Lung (tissue), 12 donors: ENCODE measurements around the gene RTBDN. TPM values are rescaled to one million over a fixed set of nuclear protein-coding genes. Genes with fewer than 3 reads are reported as not detected.
"Not testable (repeated sequence)": the region's sequence is repeated elsewhere in the genome, so short reads cannot be mapped to it uniquely, and the experiment has no call there.

ENCODE experiments used
- ATAC-seq: fragments of 200-7000 bp; cut with Tn5 transposase; one replicate; pipeline ENCODE4 v1.9.1; 2020; ENCODE audit warnings: moderate number of reproducible peaks; ENCODE audit not compliant: insufficient read depth, low FRiP score
- DNase-seq, 3 donors: peaks; one replicate each; pipeline ENCODE4 v3.0.0-alpha.2; 2013 to 2017
- H3K27ac ChIP-seq, 2 donors: one replicate each; pipeline ENCODE4 v1.5.1; 2013; ENCODE audit warnings: mild to moderate bottlenecking in 2 of 2, moderate library complexity in 2 of 2, control low read depth in 1 of 2, inconsistent platforms in 1 of 2, low read depth in 1 of 2, low read length in 1 of 2
- H3K27me3 ChIP-seq, 3 donors: one replicate each; pipeline ENCODE4 v1.5.1; 2013; ENCODE audit warnings: low read length in 2 of 3; ENCODE audit not compliant: control insufficient read depth in 3 of 3, insufficient read depth in 3 of 3
- H3K36me3 ChIP-seq, 4 donors: one replicate each; pipeline ENCODE4 v1.5.1; 2013; ENCODE audit warnings: low read length in 4 of 4, mild to moderate bottlenecking in 1 of 4, moderate library complexity in 1 of 4; ENCODE audit not compliant: control insufficient read depth in 4 of 4, insufficient read depth in 4 of 4
- H3K4me1 ChIP-seq, 5 donors: one replicate each; pipeline ENCODE4 v1.5.1; 2013; ENCODE audit warnings: low read length in 5 of 5, mild to moderate bottlenecking in 2 of 5, moderate library complexity in 1 of 5; ENCODE audit not compliant: control insufficient read depth in 5 of 5, insufficient read depth in 5 of 5
- H3K4me3 ChIP-seq: one replicate; pipeline ENCODE4 v1.5.1; 2013; ENCODE audit warnings: mild to moderate bottlenecking, control low read depth, moderate library complexity
- H3K9ac ChIP-seq, 2 donors: one replicate each; pipeline ENCODE4 v1.5.1; 2013; ENCODE audit warnings: low read length in 2 of 2, control low read depth in 1 of 2; ENCODE audit not compliant: insufficient read depth in 1 of 2
- H3K9me3 ChIP-seq, 4 donors: one replicate each; pipeline ENCODE4 v1.5.1; 2013; ENCODE audit warnings: low read length in 3 of 4, mild to moderate bottlenecking in 1 of 4, moderate library complexity in 1 of 4; ENCODE audit not compliant: control insufficient read depth in 4 of 4, insufficient read depth in 3 of 4
- CTCF ChIP-seq: IDR thresholded peaks from 2 replicates; pipeline ENCODE4 v1.5.1; 2012; ENCODE audit warnings: mild to moderate bottlenecking; ENCODE audit errors: control extremely low read depth, extremely low read depth
- WGBS, 2 donors: extraction: QIAGEN DNeasy Blood & Tissue Kit; methylation state at CpG; one replicate each; pipeline ENCODE4 v1.1.7; 2013; 5-methylcytosine and 5-hydroxymethylcytosine counted together
- polyA plus RNA-seq, 2 donors: library from polyadenylated mRNA; stranded (reverse); fragments of 200-250 nt; gene quantifications; one replicate each; pipeline ENCODE4 v1.2.1, GENCODE V29; 2013
- total RNA-seq, 2 donors: library from RNA; depleted of rRNA in 1 of 2; stranded (reverse); fragments of >200 nt in 1 of 2; gene quantifications; one replicate each; pipeline ENCODE4 v1.2.1, GENCODE V29; 2014 to 2021
- donor health status: control.
- donor health status: control.
- donor health status: Bipolar disorder and iron deficiency.
- donor health status: healthy.
- donor health status: DM: yes; HTN: yes; CAD: no.

The RTBDN gene
- total and polyA plus RNA-seq, 4 donors: not detected

GRCh38 chr19:12847159-12848139 is 13.1 kb upstream of the RTBDN start:
- WGBS, 2 donors: 10 to 11% methylated on average over 68 to 69 of the region's 69 CpGs
- ATAC-seq: peak; percentile 95
- peak; percentile 98 for TF ChIP-seq CTCF
- peak; percentile 83 to 88 (median 85) for DNase-seq
- H3K9me3 ChIP-seq: peaks cover 0 to 3% (median 0%) of the 10 kb centered on the region in 4 donors
- H3K4me3 ChIP-seq: no peak overlapping the region
- H3K9ac ChIP-seq: no peak overlapping the region
- no peaks in the 10 kb centered on the region for H3K36me3 ChIP-seq
- peaks cover 0 to 6% (median 5%) of the 10 kb centered on the region in 3 donors for H3K27me3 ChIP-seq
- no peak overlapping the region for H3K27ac ChIP-seq
- peaks cover 0 to 5% (median 0%) of the 10 kb centered on the region in 5 donors for H3K4me1 ChIP-seq

GRCh38 chr19:12846613-12847012 is 12.2 kb upstream of the RTBDN start:
- H3K4me1 ChIP-seq, H3K9ac ChIP-seq, H3K4me3 ChIP-seq, H3K27ac ChIP-seq, H3K36me3 ChIP-seq, DNase-seq, H3K9me3 ChIP-seq, ATAC-seq: not testable (repeated sequence)
- peaks cover 0 to 13% (median 7%) of the 10 kb centered on the region in 3 donors for H3K27me3 ChIP-seq
- WGBS, 2 donors: 79 to 86% methylated on average over 7 of the region's 7 CpGs

GRCh38 chr19:12843999-12844732 is 9.8 kb upstream of the RTBDN start:
- H3K9me3 ChIP-seq: peaks cover 0 to 3% (median 0%) of the 10 kb centered on the region in 4 donors
- TF ChIP-seq CTCF: no peak
- H3K9ac ChIP-seq: no peak overlapping the region
- no peak for DNase-seq
- H3K27me3 ChIP-seq: peaks cover 0 to 33% (median 23%) of the 10 kb centered on the region in 3 donors
- no peak for ATAC-seq
- peaks cover 0 to 5% (median 0%) of the 10 kb centered on the region in 5 donors for H3K4me1 ChIP-seq
- 83 to 92% methylated on average over 3 of the region's 3 CpGs for WGBS, 2 donors
- no peak overlapping the region for H3K27ac ChIP-seq
- H3K4me3 ChIP-seq: no peak overlapping the region
- H3K36me3 ChIP-seq: no peaks in the 10 kb centered on the region

- 84 to 94% methylated on average over 11 of the region's 11 CpGs for WGBS, 2 donors
- peaks cover 0 to 3% (median 0%) of the 10 kb centered on the region in 4 donors for H3K9me3 ChIP-seq
- DNase-seq (no peak), ATAC-seq (no peak)
- H3K9ac ChIP-seq: no peak overlapping the region
- peaks cover 0 to 36% (median 28%) of the 10 kb centered on the region in 3 donors for H3K27me3 ChIP-seq
- no peak overlapping the region for H3K4me3 ChIP-seq
- H3K27ac ChIP-seq: no peak overlapping the region
- no peaks in the 10 kb centered on the region for H3K36me3 ChIP-seq
- no peak for TF ChIP-seq CTCF
- peaks cover 0 to 8% (median 0%) of the 10 kb centered on the region in 5 donors for H3K4me1 ChIP-seq
Observed at GRCh38 chr19:12843328-12843727, 8.9 kb upstream of the RTBDN start.
